Measurements from ENCODE around the gene KCTD14. TPM values are rescaled to one million over a fixed set of nuclear protein-coding genes. Genes with fewer than 3 reads are reported as not detected.
A peak's percentile ranks its signal among the peaks of the same experiment; 100 is the strongest.

Gene KCTD14
- total and polyA plus RNA-seq, 4 experiments from 2014 or later = 0.20 TPM; not detected in 3

- H3K4me1 Mint-ChIP-seq = peaks cover 10 to 15% (median 11%) of the 10 kb centered on the region in 4 donors
- H3K4me1 ChIP-seq (ENCODE audit: insufficient read depth, low read length) = peaks cover 10% of the 10 kb centered on the region
- no peaks in the 10 kb centered on the region for H3K36me3 Mint-ChIP-seq
- intact Hi-C loops (cut with micrococcal nuclease) = no loop called here
- peak overlapping the region in 6 of 7 donors; percentile 23 to 86 (median 61) for H3K27ac Mint-ChIP-seq
- no peaks in the 10 kb centered on the region for H3K27me3 ChIP-seq (ENCODE audit: insufficient read depth, low read length)
- ChIA-PET POLR2A (ENCODE audit: partially characterized antibody) (no interaction called here), CTCF (ENCODE audit: partially characterized antibody) (interaction anchor here (1.0 kb wide), 1 partner anchor 10 kb away, joined by 3 read pairs; no protein-coding TSS in a partner anchor)
- H3K4me3 ChIP-seq (ENCODE audit: low read length in 2 of 2) = no peak overlapping the region
- DNase-seq = no peak
- peaks cover 0 to 1% of the 10 kb centered on the region in 2 donors for H3K27me3 Mint-ChIP-seq
- H3K9me3 Mint-ChIP-seq = no peaks in the 10 kb centered on the region
- H3K27ac ChIP-seq (ENCODE audit: low read depth, low read length) = no peak overlapping the region
- H3K9me3 ChIP-seq (ENCODE audit: control insufficient read depth in 1 of 2, low read length in 2 of 2) = no peaks in the 10 kb centered on the region
- H3K4me3 Mint-ChIP-seq = peak overlapping the region in 3 of 8 donors; percentile 43 to 67 (median 54)
- H3K36me3 ChIP-seq (ENCODE audit: insufficient read depth, low read length) = no peaks in the 10 kb centered on the region
Observed at GRCh38 chr11:78039391-78039918, 16.4 kb upstream of the KCTD14 start.

- DNase-seq = no peak
- H3K4me3 ChIP-seq (ENCODE audit: low read length in 2 of 2) = no peak overlapping the region
- H3K36me3 Mint-ChIP-seq = no peaks in the 10 kb centered on the region
- POLR2A ChIA-PET (ENCODE audit: partially characterized antibody) = no interaction called here
- CTCF ChIA-PET (ENCODE audit: partially characterized antibody) = interaction anchor here (1.0 kb wide), 1 partner anchor 10 kb away, joined by 3 read pairs; no protein-coding TSS in a partner anchor
- peaks cover 10% of the 10 kb centered on the region for H3K4me1 ChIP-seq (ENCODE audit: insufficient read depth, low read length)
- H3K4me1 Mint-ChIP-seq = peaks cover 10 to 15% (median 11%) of the 10 kb centered on the region in 4 donors
- no peaks in the 10 kb centered on the region for H3K27me3 ChIP-seq (ENCODE audit: insufficient read depth, low read length)
- H3K27me3 Mint-ChIP-seq = peaks cover 0 to 1% of the 10 kb centered on the region in 2 donors
- no peak overlapping the region for H3K4me3 Mint-ChIP-seq
- no peak overlapping the region for H3K27ac ChIP-seq (ENCODE audit: low read depth, low read length)
- H3K9me3 ChIP-seq (ENCODE audit: control insufficient read depth in 1 of 2, low read length in 2 of 2) = no peaks in the 10 kb centered on the region
- intact Hi-C loops (cut with micrococcal nuclease) = no loop called here
- no peaks in the 10 kb centered on the region for H3K9me3 Mint-ChIP-seq
- H3K36me3 ChIP-seq (ENCODE audit: insufficient read depth, low read length) = no peaks in the 10 kb centered on the region
- H3K27ac Mint-ChIP-seq = peak overlapping the region in 1 of 7 donors; percentile 12
Observed at GRCh38 chr11:78038697-78039313, 15.7 kb upstream of the KCTD14 start.

- no peaks in the 10 kb centered on the region for H3K36me3 ChIP-seq (ENCODE audit: insufficient read depth, low read length)
- no peaks in the 10 kb centered on the region for H3K27me3 ChIP-seq (ENCODE audit: insufficient read depth, low read length)
- Mint-ChIP-seq H3K27ac (peak overlapping the region in 2 of 7 donors; percentile 12 to 48), H3K9me3 (no peaks in the 10 kb centered on the region), H3K27me3 (peaks cover 0 to 1% of the 10 kb centered on the region in 2 donors), H3K4me3 (no peak overlapping the region), H3K36me3 (no peaks in the 10 kb centered on the region), H3K4me1 (peaks cover 10 to 15% (median 11%) of the 10 kb centered on the region in 4 donors)
- ChIA-PET POLR2A (ENCODE audit: partially characterized antibody) (no interaction called here), CTCF (ENCODE audit: partially characterized antibody) (interaction anchor here (3.7 kb wide), 1 partner anchor 8 kb away, joined by 28 read pairs; no protein-coding TSS in a partner anchor)
- intact Hi-C loops (cut with micrococcal nuclease) = no loop called here
- DNase-seq = no peak
- H3K9me3 ChIP-seq (ENCODE audit: control insufficient read depth in 1 of 2, low read length in 2 of 2) = no peaks in the 10 kb centered on the region
- H3K4me3 ChIP-seq (ENCODE audit: low read length in 2 of 2) = no peak overlapping the region
- H3K27ac ChIP-seq (ENCODE audit: low read depth, low read length) = no peak overlapping the region
- H3K4me1 ChIP-seq (ENCODE audit: insufficient read depth, low read length) = peaks cover 10% of the 10 kb centered on the region
Observed at GRCh38 chr11:78037825-78038620, 14.9 kb upstream of the KCTD14 start.

- ChIA-PET POLR2A (ENCODE audit: partially characterized antibody) (no interaction called here), CTCF (ENCODE audit: partially characterized antibody) (interaction anchor here (3.7 kb wide), 1 partner anchor 9 kb away, joined by 28 read pairs; no protein-coding TSS in a partner anchor)
- Mint-ChIP-seq H3K27me3 (peaks cover 0 to 1% of the 10 kb centered on the region in 2 donors), H3K36me3 (no peaks in the 10 kb centered on the region), H3K9me3 (no peaks in the 10 kb centered on the region), H3K4me3 (no peak overlapping the region), H3K4me1 (peaks cover 10 to 15% (median 11%) of the 10 kb centered on the region in 4 donors), H3K27ac (no peak overlapping the region)
- DNase-seq = no peak
- Histone ChIP-seq H3K4me3 (ENCODE audit: low read length in 2 of 2) (no peak overlapping the region), H3K27me3 (ENCODE audit: insufficient read depth, low read length) (no peaks in the 10 kb centered on the region), H3K9me3 (ENCODE audit: control insufficient read depth in 1 of 2, low read length in 2 of 2) (no peaks in the 10 kb centered on the region), H3K27ac (ENCODE audit: low read depth, low read length) (no peak overlapping the region), H3K36me3 (ENCODE audit: insufficient read depth, low read length) (no peaks in the 10 kb centered on the region), H3K4me1 (ENCODE audit: insufficient read depth, low read length) (peaks cover 10% of the 10 kb centered on the region)
- intact Hi-C loops (cut with micrococcal nuclease) = no loop called here
Observed at GRCh38 chr11:78037056-78037455, 14.0 kb upstream of the KCTD14 start.

GRCh38 chr11:78036313-78036712 is 13.2 kb upstream of the KCTD14 start:
- Histone ChIP-seq H3K27me3 (ENCODE audit: insufficient read depth, low read length) (no peaks in the 10 kb centered on the region), H3K36me3 (ENCODE audit: insufficient read depth, low read length) (no peaks in the 10 kb centered on the region), H3K4me1 (ENCODE audit: insufficient read depth, low read length) (peaks cover 10% of the 10 kb centered on the region), H3K4me3 (ENCODE audit: low read length in 2 of 2) (no peak overlapping the region), H3K9me3 (ENCODE audit: control insufficient read depth in 1 of 2, low read length in 2 of 2) (no peaks in the 10 kb centered on the region), H3K27ac (ENCODE audit: low read depth, low read length) (no peak overlapping the region)
- no peaks in the 10 kb centered on the region for H3K36me3 Mint-ChIP-seq
- ChIA-PET POLR2A (ENCODE audit: partially characterized antibody) (no interaction called here), CTCF (ENCODE audit: partially characterized antibody) (interaction anchor here (3.7 kb wide), 1 partner anchor 10 kb away, joined by 28 read pairs; no protein-coding TSS in a partner anchor)
- peaks cover 9 to 12% (median 11%) of the 10 kb centered on the region in 4 donors for H3K4me1 Mint-ChIP-seq
- intact Hi-C loops (cut with micrococcal nuclease) = no loop called here
- H3K27me3 Mint-ChIP-seq = peaks cover 0 to 1% of the 10 kb centered on the region in 2 donors
- DNase-seq = no peak
- H3K4me3 Mint-ChIP-seq = no peak overlapping the region
- H3K27ac Mint-ChIP-seq = no peak overlapping the region
- H3K9me3 Mint-ChIP-seq = no peaks in the 10 kb centered on the region

GRCh38 chr11:78034623-78035022 is 11.5 kb upstream of the KCTD14 start:
- Histone ChIP-seq H3K9me3 (ENCODE audit: control insufficient read depth in 1 of 2, low read length in 2 of 2) (no peaks in the 10 kb centered on the region), H3K4me1 (ENCODE audit: insufficient read depth, low read length) (peaks cover 3% of the 10 kb centered on the region), H3K27me3 (ENCODE audit: insufficient read depth, low read length) (no peaks in the 10 kb centered on the region), H3K36me3 (ENCODE audit: insufficient read depth, low read length) (no peaks in the 10 kb centered on the region), H3K27ac (ENCODE audit: low read depth, low read length) (no peak overlapping the region), H3K4me3 (ENCODE audit: low read length in 2 of 2) (no peak overlapping the region)
- Mint-ChIP-seq H3K9me3 (no peaks in the 10 kb centered on the region), H3K4me1 (peaks cover under 1 to 3% (median 1%) of the 10 kb centered on the region in 4 donors), H3K27me3 (no peaks in the 10 kb centered on the region), H3K36me3 (no peaks in the 10 kb centered on the region), H3K27ac (peak overlapping the region in 1 of 7 donors; percentile 0), H3K4me3 (no peak overlapping the region)
- ChIA-PET CTCF (ENCODE audit: partially characterized antibody) (interaction anchor here (3.7 kb wide), 1 partner anchor 11 kb away, joined by 28 read pairs; no protein-coding TSS in a partner anchor), POLR2A (ENCODE audit: partially characterized antibody) (no interaction called here)
- no peak for DNase-seq
- intact Hi-C loops (cut with micrococcal nuclease) = no loop called here

GRCh38 chr11:78033040-78033439 is 10.0 kb upstream of the KCTD14 start:
- Mint-ChIP-seq H3K36me3 (no peaks in the 10 kb centered on the region), H3K9me3 (no peaks in the 10 kb centered on the region), H3K4me1 (no peaks in the 10 kb centered on the region), H3K27ac (no peak overlapping the region), H3K4me3 (no peak overlapping the region), H3K27me3 (no peaks in the 10 kb centered on the region)
- Histone ChIP-seq H3K36me3 (ENCODE audit: insufficient read depth, low read length) (no peaks in the 10 kb centered on the region), H3K4me1 (ENCODE audit: insufficient read depth, low read length) (no peaks in the 10 kb centered on the region), H3K27ac (ENCODE audit: low read depth, low read length) (no peak overlapping the region), H3K27me3 (ENCODE audit: insufficient read depth, low read length) (no peaks in the 10 kb centered on the region), H3K9me3 (ENCODE audit: control insufficient read depth in 1 of 2, low read length in 2 of 2) (no peaks in the 10 kb centered on the region), H3K4me3 (ENCODE audit: low read length in 2 of 2) (no peak overlapping the region)
- intact Hi-C loops (cut with micrococcal nuclease) = no loop called here
- no peak for DNase-seq
- ChIA-PET CTCF (ENCODE audit: partially characterized antibody) (interaction anchor here (2.3 kb wide), 1 partner anchor 13 kb away, joined by 5 read pairs; no protein-coding TSS in a partner anchor), POLR2A (ENCODE audit: partially characterized antibody) (interaction anchor here (0.6 kb wide), 1 partner anchor 422 kb away, joined by 3 read pairs; no protein-coding TSS in a partner anchor)
